Activated CD4-positive, alpha-beta T cell treated with anti-CD3 and anti-CD28 coated beads for 48 hours (primary cell): ENCODE measurements around the gene VWA7.

Source experiments
- DNase-seq: peaks from one replicate; pipeline ENCODE4 v3.0.0-alpha.2; 2020

Gene VWA7

GRCh38 chr6:31776485-31776988 is 591 bp downstream of the VWA7 start:
- no peak for DNase-seq

- DNase-seq, result no peak
Measured at GRCh38 chr6:31775633-31776484, 1.3 kb downstream of the VWA7 start.

GRCh38 chr6:31775184-31775583 is 1.9 kb downstream of the VWA7 start:
- DNase-seq, result no peak

- peak; percentile 36 for DNase-seq
Measured at GRCh38 chr6:31771992-31772358, 5.2 kb downstream of the VWA7 start.

- DNase-seq, result no peak
Measured at GRCh38 chr6:31770860-31771259, 6.3 kb downstream of the VWA7 start.

GRCh38 chr6:31769684-31770371 is 7.3 kb downstream of the VWA7 start:
- DNase-seq, result peak; percentile 91

- no peak for DNase-seq
Measured at GRCh38 chr6:31768363-31769257, 8.5 kb downstream of the VWA7 start.

GRCh38 chr6:31767096-31767645 is 10.0 kb downstream of the VWA7 start:
- DNase-seq, result no peak

GRCh38 chr6:31765910-31766794 is 11.0 kb downstream of the VWA7 start:
- no peak for DNase-seq

- no peak for DNase-seq
Measured at GRCh38 chr6:31765559-31765909, 11.6 kb downstream of the VWA7 start.

- no peak for DNase-seq
Measured at GRCh38 chr6:31764198-31764597, 12.9 kb downstream of the VWA7 start.

GRCh38 chr6:31763619-31763940 is 13.5 kb downstream of the VWA7 start:
- no peak for DNase-seq

GRCh38 chr6:31762878-31763618 is 14.1 kb downstream of the VWA7 start:
- no peak for DNase-seq

- DNase-seq, result no peak
Measured at GRCh38 chr6:31762356-31762755, 14.8 kb downstream of the VWA7 start, which contains the start of gene SAPCD1. Gene SAPCD1, plus strand, starts transcription at chr6:31762656. Its CDS starts 399 bp downstream, at chr6:31763055.

GRCh38 chr6:31761343-31761742 is 15.8 kb downstream of the VWA7 start:
- DNase-seq, result no peak

- DNase-seq, result no peak
Measured at GRCh38 chr6:31760790-31761189, 16.3 kb downstream of the VWA7 start.

- DNase-seq, result no peak
Measured at GRCh38 chr6:31758281-31758680, 18.8 kb downstream of the VWA7 start.

- DNase-seq, result no peak
Measured at GRCh38 chr6:31752739-31753319, 24.3 kb downstream of the VWA7 start.

GRCh38 chr6:31750411-31751022 is 26.6 kb downstream of the VWA7 start:
- no peak for DNase-seq

- no peak for DNase-seq
Measured at GRCh38 chr6:31749301-31750036, 27.7 kb downstream of the VWA7 start.
